HEK293T (cell line): Measurements from ENCODE around the gene DUS3L.

Source experiments
- CTCF ChIA-PET: fragments of 350-600 bp; formaldehyde crosslinking; extraction: SDS; loops from one replicate; lab custom pipeline; 2021; ENCODE audit warnings: antibody characterized with exemption, inconsistent platforms; lab: Yijun Ruan, JAX
- POLR2A ChIA-PET: fragments of 350-600 bp; formaldehyde crosslinking; extraction: SDS; loops from one replicate; lab custom pipeline; 2020; ENCODE audit warnings: antibody characterized with exemption, inconsistent platforms; lab: Yijun Ruan, JAX
- DNase-seq: peaks from one replicate; pipeline ENCODE4 v3.0.0; 2012; ENCODE audit warnings: mixed read lengths; ENCODE audit errors: extremely low spot score
- ARNT ChIP-seq: fragments of 450-650 bp; IDR thresholded peaks from 2 replicates; pipeline ENCODE4 v1.6.1; 2017; ENCODE audit warnings: mild to moderate bottlenecking
- BHLHE40 ChIP-seq: fragments of 450-650 bp; IDR thresholded peaks from 2 replicates; pipeline ENCODE4 v1.6.1; 2016; ENCODE audit warnings: mild to moderate bottlenecking, moderate library complexity, borderline replicate concordance
- CTBP1 ChIP-seq: fragments of 450-650 bp; IDR thresholded peaks from 2 replicates; pipeline ENCODE4 v1.6.1; 2016; ENCODE audit warnings: borderline replicate concordance
- ELF4 ChIP-seq: fragments of 450-650 bp; IDR thresholded peaks from 2 replicates; pipeline ENCODE4 v1.6.1; 2017; ENCODE audit warnings: antibody characterized with exemption
- FOXA1 ChIP-seq: fragments of 450-650 bp; IDR thresholded peaks from 2 replicates; pipeline ENCODE4 v1.6.1; 2016; ENCODE audit warnings: mild to moderate bottlenecking
- FOXK2 ChIP-seq: fragments of 450-650 bp; IDR thresholded peaks from 2 replicates; pipeline ENCODE4 v1.6.1; 2016; ENCODE audit warnings: mild to moderate bottlenecking
- FOXM1 ChIP-seq: fragments of 450-650 bp; IDR thresholded peaks from 2 replicates; pipeline ENCODE4 v1.6.1; 2017; ENCODE audit warnings: mild to moderate bottlenecking, borderline replicate concordance
- HDGF ChIP-seq: fragments of 450-650 bp; IDR thresholded peaks from 2 replicates; pipeline ENCODE4 v1.6.1; 2017; ENCODE audit warnings: antibody characterized with exemption, borderline replicate concordance
- L3MBTL2 ChIP-seq: fragments of 450-650 bp; conservative IDR thresholded peaks from 2 replicates; pipeline ENCODE4 v1.6.1; 2016; ENCODE audit warnings: mild to moderate bottlenecking
- LEF1 ChIP-seq: fragments of 450-650 bp; IDR thresholded peaks from 2 replicates; pipeline ENCODE4 v1.6.1; 2017; ENCODE audit warnings: mild to moderate bottlenecking, borderline replicate concordance
- NFRKB ChIP-seq: fragments of 450-650 bp; IDR thresholded peaks from 2 replicates; pipeline ENCODE4 v1.6.1; 2016; ENCODE audit warnings: mild to moderate bottlenecking, moderate library complexity
- SP1 ChIP-seq: fragments of 450-650 bp; IDR thresholded peaks from 2 replicates; pipeline ENCODE4 v1.6.1; 2017
- SUZ12 ChIP-seq: fragments of 450-650 bp; IDR thresholded peaks from 2 replicates; pipeline ENCODE4 v1.6.1; 2016; ENCODE audit warnings: mild to moderate bottlenecking
- TARDBP ChIP-seq: fragments of 450-650 bp; IDR thresholded peaks from 2 replicates; pipeline ENCODE4 v1.6.1; 2016
- ZNF384 ChIP-seq: fragments of 450-650 bp; IDR thresholded peaks from 2 replicates; pipeline ENCODE4 v1.6.1; 2016
- TF ChIP-seq, protein P1 (sequence below): fragments of 450-650 bp; IDR thresholded peaks from 2 replicates; pipeline ENCODE4 v1.6.1; 2016

The DUS3L gene

DNA sequence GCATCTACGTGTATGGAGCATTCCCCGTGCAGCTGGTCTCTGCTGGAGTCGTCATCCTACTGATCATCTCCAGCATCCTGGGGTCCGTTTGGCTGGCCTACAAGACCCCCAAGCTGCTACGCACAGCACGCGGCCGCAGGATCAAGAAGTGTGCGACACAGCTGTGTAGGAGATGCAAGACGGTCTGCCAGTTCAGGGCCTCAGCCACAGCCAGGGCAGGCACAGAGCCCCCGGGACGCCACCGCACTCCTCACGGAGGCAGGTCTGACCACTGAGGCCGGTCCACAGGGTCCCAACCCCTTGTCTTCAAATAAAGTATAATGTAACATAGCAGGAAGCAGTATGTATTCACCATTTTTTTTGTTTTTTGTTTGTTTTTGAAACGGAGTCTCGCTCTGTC lies 12.6 kb downstream of the DUS3L start:
- ChIA-PET POLR2A (no interaction called here), CTCF (no interaction called here)
- no peak for DNase-seq
- TF ChIP-seq FOXM1 (no peak), ZNF384 (no peak), SUZ12 (no peak), NFRKB (no peak), L3MBTL2 (no peak), BHLHE40 (no peak), SP1 (no peak), ELF4 (no peak), FOXK2 (no peak), TARDBP (no peak), ARNT (no peak)

DNA sequence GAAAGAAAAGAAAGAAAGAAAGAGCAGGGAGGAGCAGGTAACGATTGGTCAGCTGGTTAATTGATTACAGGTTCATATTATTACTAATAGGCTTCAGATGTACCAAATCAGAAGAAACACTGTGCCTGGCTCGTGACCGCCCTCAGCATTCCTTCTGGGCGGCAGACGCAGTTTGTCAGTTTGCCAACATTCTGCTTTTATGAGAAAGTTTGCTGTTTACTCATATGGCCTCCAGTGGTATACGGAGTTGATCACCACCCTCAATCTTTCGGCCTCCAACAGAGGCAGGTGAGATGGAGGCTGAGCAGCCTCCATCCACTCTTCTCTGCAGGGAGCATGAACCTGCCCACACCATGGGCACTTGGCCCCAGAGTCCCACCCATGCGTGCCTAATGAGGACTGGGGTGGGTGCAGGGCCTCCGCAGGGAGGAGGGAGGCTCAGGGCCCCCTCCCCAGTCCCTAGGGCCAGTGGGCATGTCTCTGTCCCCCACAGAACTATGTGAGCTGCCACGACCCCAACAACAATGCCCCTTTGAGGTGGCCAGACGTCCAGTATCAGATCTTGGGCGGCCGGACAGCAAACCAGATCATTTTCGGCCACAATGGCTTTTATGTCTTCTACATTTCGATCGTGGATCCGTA lies 15.2 kb downstream of the DUS3L start:
- ChIA-PET POLR2A (interaction anchor here (2.5 to 3.2 kb wide), 2 partner anchors 7 to 16 kb away, joined by 8 to 13 read pairs; partner anchors contain the start of gene DUS3L), CTCF (no interaction called here)
- DNase-seq: no peak
- TF ChIP-seq FOXA1 (no peak), ZNF384 (no peak), TARDBP (no peak), SP1 (no peak), HDGF (no peak), ARNT (no peak), NFRKB (no peak), FOXK2 (no peak), L3MBTL2 (no peak), BHLHE40 (no peak)
- TF ChIP-seq, protein P1, sequence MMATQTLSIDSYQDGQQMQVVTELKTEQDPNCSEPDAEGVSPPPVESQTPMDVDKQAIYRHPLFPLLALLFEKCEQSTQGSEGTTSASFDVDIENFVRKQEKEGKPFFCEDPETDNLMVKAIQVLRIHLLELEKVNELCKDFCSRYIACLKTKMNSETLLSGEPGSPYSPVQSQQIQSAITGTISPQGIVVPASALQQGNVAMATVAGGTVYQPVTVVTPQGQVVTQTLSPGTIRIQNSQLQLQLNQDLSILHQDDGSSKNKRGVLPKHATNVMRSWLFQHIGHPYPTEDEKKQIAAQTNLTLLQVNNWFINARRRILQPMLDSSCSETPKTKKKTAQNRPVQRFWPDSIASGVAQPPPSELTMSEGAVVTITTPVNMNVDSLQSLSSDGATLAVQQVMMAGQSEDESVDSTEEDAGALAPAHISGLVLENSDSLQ: no peak

DNA sequence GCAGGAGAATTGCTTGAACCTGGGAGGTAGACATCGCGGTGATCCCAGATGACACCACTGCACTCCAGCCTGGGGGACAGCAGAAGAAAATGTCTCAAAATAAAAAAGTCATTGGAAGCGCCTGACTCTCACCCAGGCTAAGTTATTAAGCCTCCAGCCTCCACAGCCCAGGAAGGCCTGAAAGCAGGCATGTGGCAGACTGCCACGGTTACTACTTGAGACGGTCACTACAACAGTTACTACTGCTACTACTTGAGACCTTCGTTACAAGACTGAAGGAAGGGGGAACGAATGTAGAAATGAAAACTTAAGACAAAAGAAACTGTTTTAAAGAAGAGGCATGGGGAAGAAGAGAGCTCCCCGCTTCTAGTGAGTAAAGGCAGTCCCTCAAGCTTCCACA lies 16.0 kb downstream of the DUS3L start:
- TF ChIP-seq L3MBTL2: no peak
- ChIA-PET POLR2A (interaction anchor here (2.5 to 3.2 kb wide), 2 partner anchors 8 to 16 kb away, joined by 8 to 13 read pairs; partner anchors contain the start of gene DUS3L), CTCF (interaction anchor here (0.7 to 1.2 kb wide), 2 partner anchors 16 to 179 kb away, joined by 4 to 6 read pairs; partner anchors contain the start of gene DUS3L)
- DNase-seq: no peak

DNA sequence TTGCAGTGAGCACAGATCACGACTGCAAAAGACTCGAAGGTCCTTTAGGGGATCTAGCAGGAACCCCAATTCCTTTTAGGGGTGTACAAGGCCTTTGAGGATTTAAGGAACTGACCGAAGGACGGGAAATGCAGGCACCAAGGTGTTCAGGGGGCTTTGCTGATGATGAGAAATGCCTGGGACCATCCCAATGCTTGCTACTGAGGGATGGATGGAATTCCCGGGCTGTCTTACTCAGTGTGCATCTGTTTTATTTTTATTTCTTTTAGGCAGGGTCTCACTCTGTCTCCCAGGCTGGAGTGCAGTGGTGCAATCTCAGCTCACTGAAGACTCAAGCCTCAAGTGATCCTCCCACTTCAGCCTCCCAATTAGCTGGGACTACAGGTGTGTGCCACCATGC lies 17.7 kb downstream of the DUS3L start:
- no peak for DNase-seq
- TF ChIP-seq FOXK2: no peak
- TF ChIP-seq FOXA1: no peak
- TF ChIP-seq NFRKB: no peak
- no peak for TF ChIP-seq ARNT
- TF ChIP-seq ELF4: no peak
- TF ChIP-seq SUZ12: no peak
- TF ChIP-seq SP1: no peak
- no peak for TF ChIP-seq FOXM1
- TF ChIP-seq, protein P1: no peak
- no peak for TF ChIP-seq BHLHE40
- TF ChIP-seq L3MBTL2: no peak
- no peak for TF ChIP-seq ZNF384
- CTCF ChIA-PET: interaction anchor here (0.7 kb wide), 1 partner anchor 20 kb away, joined by 3 read pairs; no protein-coding TSS in a partner anchor
- POLR2A ChIA-PET: interaction anchor here (1.0 to 3.2 kb wide), 3 partner anchors 10 to 31 kb away, joined by 4 to 13 read pairs (median 8); partner anchors contain the start of gene DUS3L

DNA sequence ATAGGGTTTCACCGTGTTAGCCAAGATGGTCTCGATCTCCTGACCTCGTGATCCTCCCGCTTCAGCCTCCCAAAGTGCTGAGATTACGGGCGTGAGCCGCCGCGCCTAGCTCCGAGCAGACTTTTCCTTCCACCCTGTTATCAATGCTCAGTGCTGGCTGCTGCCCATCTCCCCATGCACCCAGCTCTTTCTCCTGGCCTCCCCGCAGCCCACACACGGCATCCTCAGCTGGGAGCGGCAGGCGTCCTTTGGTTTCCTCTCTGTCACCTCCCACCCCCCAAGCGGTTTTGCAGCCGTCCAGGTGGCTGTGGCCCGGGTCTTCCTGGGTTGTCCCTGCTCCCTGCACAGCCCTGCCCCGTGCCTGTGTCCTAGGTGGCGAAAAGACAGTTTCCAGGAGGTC lies 18.5 kb downstream of the DUS3L start:
- CTCF ChIA-PET: no interaction called here
- no peak for DNase-seq
- POLR2A ChIA-PET: interaction anchor here (3.2 kb wide), 1 partner anchor 11 kb away, joined by 8 read pairs; no protein-coding TSS in a partner anchor
- no peak for TF ChIP-seq HDGF

DNA sequence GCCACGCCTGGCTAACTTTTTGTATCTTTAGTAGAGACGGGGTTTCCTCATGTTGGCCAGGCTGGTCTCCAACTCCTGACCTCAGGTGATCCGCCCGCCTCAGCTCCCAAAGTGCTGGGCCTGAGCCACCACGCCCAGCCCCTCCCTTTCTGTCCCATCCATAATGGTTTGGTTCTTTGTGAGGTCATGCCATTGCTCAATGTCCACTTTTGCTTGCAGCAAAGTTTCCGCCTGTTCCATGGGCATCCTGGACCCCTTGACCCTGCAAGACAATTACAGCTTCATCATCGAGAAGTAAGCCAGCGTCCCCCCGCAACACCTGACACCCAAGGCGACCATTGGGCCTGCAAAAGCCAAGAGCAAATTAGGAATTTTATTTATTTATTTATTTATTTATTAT lies 23.0 kb downstream of the DUS3L start:
- DNase-seq: no peak
- TF ChIP-seq FOXA1: no peak
- no peak for TF ChIP-seq ZNF384
- ChIA-PET CTCF (no interaction called here), POLR2A (no interaction called here)

DNA sequence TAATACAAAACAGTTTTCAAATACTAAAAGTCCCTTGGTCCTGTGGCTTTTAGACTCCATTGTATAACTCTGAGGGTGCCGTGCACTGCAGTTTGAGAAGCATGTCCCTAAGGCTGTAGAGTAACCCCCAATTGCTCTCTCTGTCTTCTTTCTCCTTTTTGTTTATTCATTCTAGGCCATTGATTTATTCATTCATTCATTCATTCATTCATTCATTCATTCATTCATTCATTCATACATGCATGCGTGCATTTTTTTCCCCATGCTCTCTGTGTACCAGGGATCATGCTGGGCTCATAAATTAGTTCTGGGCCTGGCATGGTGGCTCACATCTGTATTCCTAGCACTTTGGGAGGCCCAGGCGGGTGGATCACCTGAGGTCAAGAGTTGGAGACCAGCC lies 25.7 kb downstream of the DUS3L start:
- no peak for TF ChIP-seq FOXK2
- TF ChIP-seq, protein P1: no peak
- TF ChIP-seq HDGF: no peak
- no peak for TF ChIP-seq TARDBP
- no peak for TF ChIP-seq ARNT
- no peak for TF ChIP-seq FOXA1
- TF ChIP-seq LEF1: no peak
- TF ChIP-seq ELF4: no peak
- no peak for TF ChIP-seq SUZ12
- TF ChIP-seq SP1: no peak
- TF ChIP-seq L3MBTL2: no peak
- TF ChIP-seq CTBP1: no peak
- TF ChIP-seq ZNF384: no peak
- no peak for TF ChIP-seq BHLHE40
- TF ChIP-seq FOXM1: no peak
- TF ChIP-seq NFRKB: no peak
- CTCF ChIA-PET: no interaction called here
- DNase-seq: no peak
- POLR2A ChIA-PET: no interaction called here
